ENCODE measurements around the gene NGFR.

The NGFR gene

GRCh38 chr17:49469831-49470810 lies 25.0 kb upstream of the NGFR start:
- DNase-seq = peak in 1 of 2 donors; percentile 7

DNA sequence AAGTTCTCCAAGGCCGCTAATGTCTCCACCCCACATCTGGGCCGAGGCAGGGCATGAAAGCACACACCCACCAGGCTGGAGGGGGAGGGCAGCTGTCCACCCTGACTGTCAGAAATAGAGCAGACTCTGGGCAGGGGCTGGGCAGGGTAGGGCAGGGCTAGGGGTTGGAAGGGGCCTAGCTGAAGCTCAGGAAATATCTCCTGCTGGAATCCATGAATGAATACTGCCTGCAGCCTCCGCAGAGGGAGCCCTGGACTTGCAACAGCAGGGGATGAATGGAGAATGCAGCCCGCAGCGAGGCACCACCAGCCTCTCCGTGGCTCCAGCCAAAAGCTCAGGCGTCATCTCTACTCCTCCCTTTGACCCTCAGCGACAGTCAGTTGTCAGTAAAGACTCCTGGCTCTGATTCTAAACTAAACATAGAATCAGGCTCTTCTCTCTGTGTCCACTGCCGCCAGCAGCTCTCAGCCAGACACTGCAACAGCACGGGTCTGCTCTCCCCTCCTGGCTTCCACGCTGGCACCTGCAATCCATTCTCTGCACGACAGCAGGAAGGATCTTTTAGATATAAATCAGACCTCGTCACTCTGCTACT lies 23.9 kb upstream of the NGFR start:
- DNase-seq = no peak

DNA sequence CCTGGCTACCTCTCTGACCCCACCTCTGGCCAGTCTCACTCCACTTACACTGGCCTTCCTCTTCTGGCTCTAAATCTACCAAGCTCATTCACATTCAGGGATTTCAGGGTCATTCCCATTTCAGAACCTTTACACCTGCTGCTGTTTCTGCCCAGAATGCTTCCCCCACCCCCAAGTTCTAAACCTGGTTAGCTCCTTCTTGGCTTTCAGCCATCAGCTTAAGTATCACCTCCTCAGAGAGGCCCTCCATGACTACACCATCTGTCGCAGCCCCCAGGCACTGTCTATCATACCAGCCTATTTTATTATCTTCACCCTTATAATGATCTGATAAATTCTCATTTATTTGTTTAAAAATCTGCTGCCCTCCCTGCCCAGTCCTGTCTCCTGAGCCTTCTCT lies 23.3 kb upstream of the NGFR start:
- no peak for DNase-seq

GRCh38 chr17:49472527-49472926 lies 22.6 kb upstream of the NGFR start:
- no peak for DNase-seq

- DNase-seq = no peak
Observed at GRCh38 chr17:49473900-49474751, 21.0 kb upstream of the NGFR start.

- no peak for DNase-seq
Observed at GRCh38 chr17:49477709-49478108, 17.4 kb upstream of the NGFR start.

- no peak for DNase-seq
Observed at GRCh38 chr17:49480836-49481615, 14.1 kb upstream of the NGFR start.

DNA sequence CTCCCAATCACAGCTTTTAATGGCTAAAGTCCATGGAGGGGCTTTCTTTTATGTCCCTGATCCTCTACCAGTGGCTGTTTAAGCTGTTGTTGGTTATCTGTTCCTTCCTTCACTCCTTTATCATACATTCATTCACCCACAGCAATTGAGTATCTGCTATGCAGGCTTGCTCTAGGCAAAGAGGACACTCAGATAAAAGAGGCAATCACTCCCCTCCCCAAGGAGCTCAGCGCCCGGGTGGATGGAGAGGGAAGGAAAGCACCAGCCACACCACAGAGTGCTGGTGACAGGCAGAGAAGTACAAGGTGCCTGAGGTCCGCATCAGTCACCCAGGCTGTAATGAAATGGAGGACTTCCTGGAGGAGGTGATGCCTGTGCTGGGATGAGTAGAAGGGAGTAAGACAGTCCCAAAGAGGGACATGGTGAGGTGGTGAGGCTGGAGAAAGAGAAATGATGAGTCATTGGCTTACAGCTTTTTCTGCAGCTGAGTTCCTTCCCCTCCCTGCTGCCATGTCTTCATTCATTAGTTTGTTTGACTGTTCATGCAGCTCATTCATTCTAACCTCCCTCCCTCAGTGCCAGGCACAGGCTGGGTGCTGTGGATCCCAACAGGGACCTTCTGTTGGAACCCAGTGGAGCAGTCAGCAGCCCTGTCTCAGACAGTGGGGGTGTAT lies 12.8 kb upstream of the NGFR start:
- DNase-seq = no peak

- DNase-seq = no peak
Observed at GRCh38 chr17:49483599-49484509, 11.2 kb upstream of the NGFR start.

GRCh38 chr17:49484588-49484987 lies 10.5 kb upstream of the NGFR start:
- DNase-seq = no peak

- no peak for DNase-seq
Observed at GRCh38 chr17:49486012-49486641, 9.0 kb upstream of the NGFR start.

GRCh38 chr17:49487183-49487582 lies 7.9 kb upstream of the NGFR start:
- no peak for DNase-seq

- no peak for DNase-seq
Observed at GRCh38 chr17:49488612-49489011, 6.5 kb upstream of the NGFR start.

DNA sequence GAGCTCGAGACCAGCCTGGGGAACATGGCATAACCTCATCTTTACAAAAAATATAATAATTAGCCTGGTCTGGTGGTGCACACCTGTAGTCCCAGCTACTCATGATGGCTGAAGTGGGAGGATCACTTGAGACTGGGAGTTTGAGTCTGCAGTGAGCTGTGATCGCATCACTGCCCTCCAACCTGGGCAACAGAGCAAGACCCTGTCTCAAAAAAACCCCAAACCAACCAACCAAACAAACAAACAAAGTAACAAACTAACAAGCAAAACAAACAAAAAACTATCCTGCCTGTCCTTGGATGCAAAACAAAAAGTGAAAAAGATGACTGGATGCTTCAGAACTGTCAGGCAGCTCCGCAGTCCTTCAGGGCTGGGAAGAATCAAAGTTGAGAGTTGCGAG lies 5.7 kb upstream of the NGFR start:
- DNase-seq = no peak

DNA sequence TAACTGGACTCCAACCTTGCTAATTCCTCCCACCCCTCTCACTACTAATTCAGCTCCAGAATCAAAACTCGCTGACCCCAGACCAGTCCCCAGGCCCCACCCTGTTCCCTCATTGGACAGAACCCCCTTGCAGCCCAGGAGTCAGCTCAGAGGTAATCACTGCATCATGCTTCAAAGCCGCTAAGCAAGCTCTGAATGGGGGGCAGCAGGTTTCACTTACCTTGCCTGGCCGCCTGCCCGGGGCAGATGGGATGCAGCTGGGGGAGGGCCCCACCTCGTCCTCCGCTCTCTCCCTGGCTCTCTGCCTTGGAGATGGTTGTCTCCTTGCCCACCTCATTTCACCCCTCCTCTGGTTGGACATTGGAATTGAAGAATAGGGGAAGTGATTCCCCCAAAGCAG lies 4.8 kb upstream of the NGFR start:
- DNase-seq = no peak

DNA sequence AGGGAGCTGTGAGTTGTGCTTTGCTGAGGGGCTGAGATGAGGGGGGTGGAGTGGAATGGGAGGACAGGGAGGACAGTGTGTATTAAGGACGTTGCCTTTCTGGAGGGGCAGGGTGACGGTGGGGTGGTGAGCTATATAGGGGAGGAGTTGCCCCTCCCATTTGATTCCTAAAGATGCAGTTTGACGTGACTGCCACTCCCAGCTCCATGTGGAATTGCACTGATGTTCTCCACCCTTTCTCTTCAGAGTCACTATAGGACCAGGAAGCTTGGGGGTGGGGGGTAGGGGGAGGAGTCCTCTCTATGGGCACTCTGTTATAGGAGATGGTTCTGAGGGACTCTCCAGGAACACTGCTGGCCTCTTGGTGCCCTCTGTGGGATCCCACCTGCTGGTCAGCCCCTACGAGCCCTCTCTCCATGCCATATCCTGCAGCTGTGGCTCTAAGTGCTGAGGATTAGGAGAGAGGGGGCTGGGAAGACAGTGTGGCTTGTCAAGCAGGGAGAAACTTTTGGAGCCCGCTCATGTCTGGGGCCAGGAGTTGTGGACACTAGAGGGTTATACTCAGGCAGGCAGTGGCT lies 3.8 kb upstream of the NGFR start:
- DNase-seq = no peak

DNA sequence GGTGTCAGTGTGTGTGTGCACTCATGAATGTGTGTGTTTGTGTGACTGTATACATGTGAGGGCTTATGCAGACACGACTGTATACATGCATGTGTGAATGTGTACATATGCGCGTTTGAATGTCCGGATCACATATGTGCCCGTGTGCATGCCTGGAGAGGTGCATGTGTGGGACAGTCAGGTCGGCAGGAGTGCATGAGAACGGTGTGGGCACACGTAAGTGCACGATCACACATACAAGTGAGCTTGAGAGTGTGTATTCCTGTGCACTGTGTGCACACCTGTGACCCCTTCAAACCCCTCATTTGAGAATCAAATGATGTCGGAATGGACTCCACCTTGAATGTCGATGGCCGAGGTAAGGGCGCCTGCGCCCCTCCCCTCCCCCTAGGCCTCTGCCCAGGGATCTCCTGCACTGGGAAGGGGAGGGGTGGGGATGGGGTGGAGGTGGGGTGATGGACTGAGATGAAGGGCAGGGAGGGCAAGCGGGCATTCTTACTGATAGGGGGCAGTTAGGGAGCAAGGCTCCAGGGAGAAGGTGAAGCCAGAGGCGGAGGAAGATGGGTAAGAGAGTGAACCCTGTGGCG lies 601 bp upstream of the NGFR start:
- DNase-seq = no peak

DNA sequence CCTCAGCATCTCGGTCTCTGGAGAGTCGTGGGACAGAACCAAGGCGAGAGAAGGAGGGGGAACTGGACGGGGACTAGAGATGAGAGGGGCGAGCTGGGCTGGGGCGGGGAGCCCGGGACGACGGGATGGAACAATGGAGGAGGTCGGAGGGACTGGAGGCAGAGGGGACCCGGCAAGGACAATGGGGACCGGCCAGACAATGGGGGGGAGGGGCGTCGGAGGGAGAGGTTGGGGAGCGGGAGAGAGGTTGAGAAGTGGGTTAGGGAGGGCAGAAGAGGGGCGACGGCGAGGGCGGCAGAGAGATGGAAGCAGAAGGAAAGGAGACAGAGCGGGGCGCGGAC lies 719 bp downstream of the NGFR start:
- DNase-seq = peak in 1 of 2 donors; percentile 10

GRCh38 chr17:49496183-49496866 lies 1.2 kb downstream of the NGFR start:
- DNase-seq = peak; percentile 90 to 93

All from stimulated activated CD4-positive, alpha-beta T cell treated with anti-CD3 and anti-CD28 coated beads, Interleukin-2, amount 100 ng/mL, for 24 hours (primary cell).